PC-9 (cell line): ENCODE measurements around the gene SMPDL3B.

Experiments used
- CTCF ChIP-seq: fragments of 200-600 bp; sonication (generic); conservative IDR thresholded peaks from 2 replicates; pipeline ENCODE4 v1.6.1; 2017; ENCODE audit warnings: mixed run types, antibody characterized with exemption, mild to moderate bottlenecking, moderate library complexity
- EZH2 ChIP-seq: fragments of 200-600 bp; sonication (generic); IDR thresholded peaks from 2 replicates; pipeline ENCODE4 v1.8.0; 2017; ENCODE audit warnings: antibody characterized with exemption, low read depth

DNA sequence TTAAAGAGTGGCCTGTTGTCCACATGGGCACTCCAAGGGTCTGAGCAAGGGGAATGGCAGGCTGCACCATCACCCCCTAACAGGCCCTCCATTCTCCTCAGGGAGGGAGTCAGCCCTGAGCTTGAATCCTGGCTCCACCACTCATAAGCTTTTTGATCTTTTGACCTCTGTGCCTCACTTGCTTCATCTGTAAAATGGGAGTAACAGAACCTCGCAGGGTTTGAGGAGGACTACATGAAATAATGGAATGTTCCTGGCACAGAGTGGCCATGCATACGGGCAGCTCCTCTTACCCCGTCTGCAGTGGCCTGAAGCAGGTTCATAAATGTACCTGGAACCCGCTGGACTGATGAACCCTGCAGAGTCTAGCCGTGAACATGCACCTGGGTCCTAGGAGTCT, 22.9 kb downstream of the SMPDL3B start:
- TF ChIP-seq CTCF = no peak
- no peak for TF ChIP-seq EZH2
